HFF-Myc (cell line): ENCODE results near the gene RBM22.
A peak's percentile ranks its signal among the peaks of the same experiment; 100 is the strongest.
"Not testable (repeated sequence)": the region's sequence is repeated elsewhere in the genome, so short reads cannot be mapped to it uniquely, and the experiment has no call there.

Experiments used
- DNase-seq: peaks from one replicate; pipeline ENCODE4 v3.0.0-alpha.2; 2011; ENCODE audit warnings: low read depth; ENCODE audit errors: extremely low read depth
- H3K4me3 ChIP-seq: replicated peaks from 2 replicates; pipeline ENCODE4 v1.5.1; 2011; ENCODE audit warnings: low read depth, mild to moderate bottlenecking, control low read depth, low read length
- CTCF ChIP-seq: IDR thresholded peaks from 2 replicates; pipeline ENCODE4 v1.5.1; 2012; ENCODE audit warnings: mild to moderate bottlenecking, low read depth, low read length, control low read depth; ENCODE audit errors: missing control alignments

RBM22 gene

DNA sequence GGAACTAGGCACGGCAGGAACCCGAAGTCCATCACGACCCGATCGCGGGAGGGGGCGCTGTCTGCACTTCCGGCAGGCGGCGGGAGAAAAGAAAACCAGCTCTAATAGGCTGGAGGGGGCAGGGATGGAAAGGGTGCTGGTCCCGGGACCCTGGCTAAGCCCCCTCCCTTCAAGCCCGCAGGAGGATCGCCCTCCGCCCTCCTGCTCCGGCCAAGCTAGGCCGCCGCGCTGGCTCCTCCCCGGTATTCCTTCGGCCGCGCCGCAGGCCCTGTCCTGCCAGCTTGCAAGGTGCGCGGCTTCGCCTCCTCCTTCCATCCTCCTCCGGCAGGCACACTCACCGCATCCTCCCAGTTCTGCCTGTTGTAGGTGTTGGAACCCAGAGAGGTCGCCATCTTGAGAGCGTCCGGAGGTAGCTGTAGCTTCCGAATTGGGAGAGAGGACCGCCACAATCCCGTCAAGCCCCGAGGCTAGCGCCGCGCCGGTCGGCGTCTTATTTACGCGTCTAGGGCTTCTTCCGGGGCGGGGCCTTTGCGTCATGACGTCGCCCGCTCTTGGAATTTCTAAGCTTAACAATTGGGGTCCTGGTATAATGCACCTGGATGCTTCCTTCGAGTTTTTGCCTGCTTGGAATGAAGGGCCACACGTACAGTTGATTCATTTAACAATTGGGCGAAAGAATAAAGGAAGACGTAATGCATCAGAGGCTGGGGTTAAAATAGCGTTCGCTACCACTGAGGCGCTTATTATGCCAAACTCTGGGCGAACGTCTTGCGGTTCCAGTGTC is at the start of gene RBM22:
Gene RBM22 (minus strand): TSS at position 469 of the 784 bp plus-strand sequence. CDS start 77 bp downstream, at position 392.
- peak; percentile 54 for TF ChIP-seq CTCF
- peak within 1 kb of the TSS; percentile 92 for H3K4me3 ChIP-seq
- peak; percentile 59 for DNase-seq

DNA sequence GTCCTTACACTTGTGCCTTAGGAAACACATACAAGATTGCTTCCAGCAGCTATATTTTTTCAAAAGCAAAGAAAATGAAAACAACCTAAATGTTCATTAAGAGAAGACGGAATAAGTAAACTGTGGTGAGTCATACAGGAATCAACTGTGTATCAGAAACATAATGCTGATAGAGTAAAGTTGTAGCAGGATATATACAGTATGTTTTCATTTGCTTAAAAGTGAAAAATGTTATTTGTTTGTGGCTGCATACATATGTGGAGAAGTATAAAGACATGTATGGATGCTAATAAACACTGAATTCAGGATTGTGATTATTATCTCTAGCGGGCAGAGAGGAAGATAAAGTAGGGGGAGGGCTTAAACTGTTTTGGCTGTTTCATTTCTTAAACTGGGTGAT is 49.6 kb upstream of the RBM22 start:
- H3K4me3 ChIP-seq = no peak overlapping the region
- no peak for TF ChIP-seq CTCF
- DNase-seq = no peak

DNA sequence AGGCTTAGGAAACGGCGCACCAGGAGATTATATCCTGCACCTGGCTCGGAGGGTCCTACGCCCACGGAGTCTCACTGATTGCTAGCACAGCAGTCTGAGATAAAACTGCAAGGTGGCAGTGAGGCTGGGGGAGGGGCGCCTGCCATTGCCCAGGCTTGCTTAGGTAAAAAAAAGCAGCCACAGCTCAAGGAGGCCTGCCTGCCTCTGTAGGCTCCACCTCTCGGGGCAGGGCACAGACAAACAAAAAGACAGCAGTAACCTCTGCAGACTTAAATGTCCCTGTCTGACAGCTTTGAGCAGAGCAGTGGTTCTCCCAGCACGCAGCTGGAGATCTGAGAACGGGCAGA is 42.3 kb upstream of the RBM22 start:
- not testable (repeated sequence) for DNase-seq

GRCh38 chr5:150742455-150743141 is 41.7 kb upstream of the RBM22 start:
- H3K4me3 ChIP-seq, DNase-seq: not testable (repeated sequence)

More for the DNA sequence above, 42.3 kb upstream of the RBM22 start:
- not testable (repeated sequence) for H3K4me3 ChIP-seq

DNA sequence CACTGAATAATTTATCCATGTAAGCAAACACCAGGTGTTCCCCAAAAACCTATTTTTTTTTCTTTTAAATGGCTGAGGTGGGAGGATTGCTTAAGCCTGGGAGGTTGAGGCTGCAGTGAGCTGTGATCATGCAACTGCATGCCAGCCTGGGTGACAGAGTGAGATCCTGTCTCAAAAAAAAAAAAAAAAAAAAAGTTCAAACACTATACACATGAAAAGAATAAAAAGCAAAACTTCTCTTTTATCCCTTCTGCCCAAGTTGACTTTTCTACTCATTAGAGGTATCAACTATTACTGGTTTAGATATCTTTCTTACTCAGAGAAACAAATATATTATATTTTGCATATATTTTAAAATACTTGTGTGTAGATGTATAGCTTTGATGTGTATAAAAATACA is 40.1 kb upstream of the RBM22 start:
- no peak overlapping the region for H3K4me3 ChIP-seq
- TF ChIP-seq CTCF = no peak
- DNase-seq = no peak

GRCh38 chr5:150738862-150739261 is 38.0 kb upstream of the RBM22 start:
- TF ChIP-seq CTCF = no peak
- no peak overlapping the region for H3K4me3 ChIP-seq
- DNase-seq = no peak

GRCh38 chr5:150734579-150735384 is 33.9 kb upstream of the RBM22 start:
- no peak overlapping the region for H3K4me3 ChIP-seq
- no peak for DNase-seq
- no peak for TF ChIP-seq CTCF
